HG02840 (cell line): ENCODE data around the gene SOS1.
A peak's percentile ranks its signal among the peaks of the same experiment; 100 is the strongest.
"Not testable (repeated sequence)": the region's sequence is repeated elsewhere in the genome, so short reads cannot be mapped to it uniquely, and the experiment has no call there.

Experiments used
- ATAC-seq: cut with Tn5 transposase; IDR thresholded peaks from one replicate; pipeline ENCODE4 v1.9.1; 2021; ENCODE audit warnings: mild to moderate bottlenecking, moderate library complexity, moderate number of reproducible peaks; ENCODE audit not compliant: unreplicated experiment, low FRiP score

The SOS1 gene

DNA sequence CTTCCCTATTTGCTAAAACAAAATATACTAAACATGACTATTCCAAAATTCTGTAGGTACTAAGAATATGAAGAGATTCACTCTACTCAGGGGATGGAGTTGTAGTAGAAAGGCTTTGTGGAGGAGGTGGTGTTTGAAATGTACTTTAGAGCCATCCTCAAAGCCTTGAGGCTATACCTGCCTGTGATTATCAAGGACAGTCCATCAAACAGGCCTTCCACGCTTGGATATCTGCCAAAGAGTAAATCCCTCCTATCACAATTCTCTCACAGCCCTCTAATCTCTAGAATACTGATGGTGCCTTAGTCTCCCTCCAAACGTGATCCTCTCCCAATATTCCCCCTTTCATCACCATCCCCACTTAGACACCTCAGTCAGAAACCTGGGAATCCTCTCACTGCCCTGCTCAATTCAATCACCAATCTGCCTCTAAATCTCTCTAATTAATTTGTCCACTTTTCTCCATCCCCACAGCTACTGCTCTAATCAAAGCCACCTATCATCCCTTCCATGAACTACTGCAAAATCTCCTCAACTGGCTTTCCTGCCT lies 13.1 kb downstream of the SOS1 start:
- ATAC-seq, result no peak

DNA sequence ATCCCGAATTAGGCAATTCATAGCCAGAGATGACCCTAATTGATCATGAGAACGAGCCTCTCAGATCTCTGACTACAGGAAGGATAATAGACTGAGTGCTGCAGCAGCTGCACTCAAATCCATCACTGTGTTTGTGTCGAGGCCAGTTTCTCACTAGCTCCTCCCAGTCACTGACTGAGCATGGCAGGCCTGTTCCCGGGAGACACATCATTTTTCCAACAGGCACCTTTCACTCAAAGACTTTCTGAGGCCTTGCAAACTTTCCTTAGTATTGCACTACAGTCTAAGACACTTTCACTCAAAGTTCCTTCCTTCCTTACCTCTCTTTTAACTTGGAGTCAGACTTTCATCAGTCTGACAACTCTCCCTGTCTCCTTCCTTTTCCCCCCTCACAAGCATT lies 13.7 kb downstream of the SOS1 start:
- no peak for ATAC-seq

DNA sequence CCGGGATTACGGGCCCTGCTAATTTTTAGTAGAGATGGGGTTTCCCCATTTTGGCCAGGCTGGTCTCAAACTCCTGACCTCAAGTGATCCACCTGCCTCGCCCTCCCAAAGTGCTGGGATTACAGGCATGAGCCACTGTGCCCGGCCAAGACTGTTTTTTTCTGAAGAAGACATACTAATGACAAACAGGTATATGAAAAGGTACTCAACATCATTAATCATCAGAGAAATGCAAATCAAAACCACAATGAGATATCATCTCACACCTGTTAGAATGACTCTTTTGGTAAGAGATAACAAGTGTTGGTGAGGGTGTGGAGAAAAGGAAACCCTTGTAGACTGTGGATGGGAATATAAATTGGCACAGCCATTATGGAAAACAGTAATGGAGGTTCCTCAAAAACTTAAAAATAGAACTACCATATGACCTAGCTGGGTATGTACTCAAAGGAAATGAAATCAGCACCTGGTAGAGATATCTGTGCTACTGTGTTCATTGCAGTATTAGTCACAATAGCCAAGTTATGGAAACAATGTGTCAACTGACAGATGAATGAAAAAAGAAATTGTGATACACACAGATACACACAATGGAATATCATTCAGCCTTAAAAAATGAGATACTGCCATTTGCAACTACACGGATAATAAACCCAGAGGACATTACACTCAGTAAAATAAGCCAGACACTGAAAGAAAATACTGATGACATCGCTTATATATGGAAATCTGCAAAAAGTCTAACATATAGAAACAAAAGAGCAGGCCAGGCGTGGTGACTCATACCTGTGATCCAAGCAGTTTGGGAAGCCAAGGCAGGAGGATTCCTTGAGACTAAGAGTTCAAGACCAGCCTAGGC lies 20.8 kb downstream of the SOS1 start:
- peak; percentile 66 for ATAC-seq

DNA sequence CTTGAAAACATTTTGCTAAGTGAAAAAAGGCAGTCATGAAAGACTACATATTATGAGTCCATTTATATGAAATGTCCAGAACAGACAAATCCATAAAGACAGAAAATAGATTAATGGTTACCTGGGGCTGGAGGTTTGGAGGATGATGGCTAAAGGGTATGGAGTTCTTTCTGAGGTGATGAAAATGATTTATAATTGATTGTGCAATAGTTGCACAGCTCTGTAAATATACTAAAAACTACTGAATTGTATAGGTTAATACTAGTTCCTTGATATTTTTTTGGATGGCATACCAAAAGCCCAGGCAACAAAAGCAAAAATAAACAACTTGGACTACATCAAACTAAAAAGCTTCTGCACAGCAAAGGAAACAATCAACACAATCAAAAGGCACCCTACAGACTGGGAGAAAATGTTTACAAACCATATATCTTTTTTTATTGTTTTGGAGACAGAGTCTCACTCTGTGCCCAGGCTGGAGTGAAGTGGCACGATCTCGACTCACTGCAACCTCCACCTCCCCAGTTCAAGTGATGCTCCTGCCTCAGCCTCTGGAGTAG lies 21.5 kb downstream of the SOS1 start:
- ATAC-seq, result no peak

DNA sequence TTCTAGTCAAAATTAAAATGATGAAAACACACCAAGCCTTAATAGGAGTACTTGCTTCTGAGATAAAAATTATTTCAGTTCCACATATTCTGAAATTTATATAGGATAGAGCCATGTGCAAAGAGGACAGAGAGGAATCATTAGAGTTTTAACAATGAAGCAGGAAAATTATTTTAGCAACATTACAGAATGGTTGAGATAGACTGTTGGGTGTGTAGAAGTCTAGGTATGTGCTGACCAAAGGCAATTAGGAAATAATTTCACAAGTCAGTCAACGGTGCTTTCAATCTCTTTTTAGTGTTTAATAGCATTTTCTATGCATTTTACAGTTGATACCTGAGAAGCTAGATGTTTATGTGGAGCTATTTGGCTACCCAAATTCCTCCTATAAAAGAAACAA lies 25.2 kb downstream of the SOS1 start:
- ATAC-seq, result no peak

DNA sequence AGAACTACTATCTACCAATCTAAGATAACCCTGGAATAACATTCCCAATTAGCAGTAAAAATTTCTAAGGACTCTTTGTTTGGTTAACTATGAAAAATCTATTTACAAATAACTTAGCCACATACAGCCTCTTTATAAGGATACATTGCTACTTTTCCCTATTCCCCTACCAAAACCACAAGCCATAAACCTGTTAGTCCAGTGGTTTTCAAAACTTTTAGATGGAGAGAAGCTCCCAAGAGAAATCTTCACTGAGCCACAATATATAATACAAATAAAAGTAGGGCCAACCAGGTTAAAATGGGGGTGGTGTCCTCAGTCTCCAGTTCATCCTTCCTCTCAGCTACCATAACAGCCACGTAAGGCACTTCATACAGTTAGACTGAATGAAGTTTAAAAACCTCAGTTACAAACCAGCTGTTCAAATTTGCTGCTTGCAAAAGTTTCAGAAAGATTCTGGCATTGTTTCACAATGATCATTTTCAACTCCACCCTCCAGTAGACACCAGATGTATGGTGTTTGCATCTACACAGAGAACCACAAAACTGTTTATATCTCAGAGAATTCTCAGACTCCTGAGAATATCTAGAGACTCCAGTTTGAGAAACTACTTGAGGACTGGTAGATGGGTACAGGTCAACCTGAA lies 26.0 kb downstream of the SOS1 start:
- peak; percentile 87 for ATAC-seq

DNA sequence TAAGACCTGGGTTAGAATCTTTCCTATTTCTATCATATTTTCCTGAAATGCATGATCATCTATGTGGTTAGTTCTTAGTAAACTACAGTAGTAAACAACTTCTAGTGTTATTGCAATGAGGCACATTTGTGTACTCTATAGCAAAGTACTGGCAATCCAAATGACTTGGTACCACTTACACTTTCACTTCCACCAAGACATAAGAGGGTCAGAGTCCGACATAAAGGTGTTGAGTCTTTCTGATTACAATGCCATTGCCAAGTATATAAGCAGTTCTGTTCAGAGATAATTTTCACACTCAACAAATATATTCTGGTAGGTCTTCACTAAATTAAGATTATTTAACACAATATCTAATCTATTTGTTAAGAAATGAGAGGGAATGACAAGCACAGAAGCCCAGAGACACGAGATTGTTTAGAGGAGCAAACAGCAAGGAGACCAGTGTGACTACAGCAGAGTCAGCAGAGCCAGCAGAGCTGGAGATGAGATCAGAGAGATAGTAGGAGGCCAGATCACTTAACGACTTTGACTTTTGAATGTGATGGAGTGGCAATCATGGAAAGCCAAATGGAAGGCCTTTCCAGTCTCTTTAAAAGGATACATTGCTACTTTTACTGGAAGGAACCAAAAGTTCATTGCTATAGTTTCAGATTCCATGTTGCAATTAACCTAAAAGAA lies 27.5 kb downstream of the SOS1 start:
- ATAC-seq, result no peak

DNA sequence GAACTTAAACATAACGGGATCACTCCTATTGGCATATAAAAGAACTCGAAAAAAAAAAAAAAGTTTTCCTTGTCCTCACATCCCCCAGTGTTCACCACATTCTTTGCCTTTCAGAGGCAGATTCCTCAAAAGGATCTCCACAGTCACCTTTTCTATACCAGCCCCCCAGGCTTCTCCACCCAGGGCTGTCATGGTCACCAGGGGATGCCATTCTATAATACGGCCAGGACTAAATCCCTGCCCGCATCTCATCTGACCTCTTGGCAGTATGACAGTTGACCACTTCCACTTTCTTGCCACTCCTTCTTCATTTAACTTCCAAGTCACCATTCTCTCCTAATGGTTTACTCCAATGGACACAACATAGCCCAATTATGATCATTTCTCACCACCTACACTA lies 29.3 kb downstream of the SOS1 start:
- no peak for ATAC-seq

DNA sequence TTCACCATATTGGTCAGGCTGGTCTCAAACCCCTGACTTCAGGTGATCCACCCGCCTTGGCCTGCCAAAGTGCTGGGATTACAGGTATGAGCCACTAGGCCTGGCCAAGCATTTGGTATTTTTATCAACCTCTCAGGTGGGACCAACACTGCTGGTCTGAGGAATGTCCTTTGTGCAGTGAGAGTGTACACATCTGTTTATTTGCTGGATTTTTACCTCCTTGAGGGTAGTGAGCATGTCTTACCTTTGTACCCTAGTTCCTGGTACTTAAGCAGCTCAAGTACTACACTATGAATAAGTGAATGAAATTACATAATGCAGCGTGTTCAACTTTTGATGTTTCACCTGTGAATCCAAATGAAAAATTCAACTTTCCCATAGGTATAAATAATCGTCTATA lies 29.8 kb downstream of the SOS1 start:
- no peak for ATAC-seq

DNA sequence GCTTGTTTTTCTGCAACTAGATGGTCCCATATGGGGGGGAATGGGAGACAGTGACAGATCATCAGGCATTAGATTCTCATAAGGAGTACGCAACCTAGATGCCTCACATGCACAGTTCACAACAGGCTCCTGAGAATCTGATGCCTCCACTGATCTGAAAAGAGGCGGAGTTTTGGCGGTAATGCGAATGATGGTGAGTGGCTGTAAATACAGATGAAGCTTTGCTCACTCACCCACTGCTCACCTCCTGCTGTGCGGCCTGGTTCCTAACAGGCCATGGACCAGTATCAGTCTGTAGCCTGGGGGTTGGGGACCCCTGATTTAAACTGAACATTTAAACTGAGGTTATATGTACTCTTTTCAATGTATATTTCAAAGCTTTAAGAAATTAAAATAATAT lies 40.7 kb downstream of the SOS1 start:
- ATAC-seq, result no peak

DNA sequence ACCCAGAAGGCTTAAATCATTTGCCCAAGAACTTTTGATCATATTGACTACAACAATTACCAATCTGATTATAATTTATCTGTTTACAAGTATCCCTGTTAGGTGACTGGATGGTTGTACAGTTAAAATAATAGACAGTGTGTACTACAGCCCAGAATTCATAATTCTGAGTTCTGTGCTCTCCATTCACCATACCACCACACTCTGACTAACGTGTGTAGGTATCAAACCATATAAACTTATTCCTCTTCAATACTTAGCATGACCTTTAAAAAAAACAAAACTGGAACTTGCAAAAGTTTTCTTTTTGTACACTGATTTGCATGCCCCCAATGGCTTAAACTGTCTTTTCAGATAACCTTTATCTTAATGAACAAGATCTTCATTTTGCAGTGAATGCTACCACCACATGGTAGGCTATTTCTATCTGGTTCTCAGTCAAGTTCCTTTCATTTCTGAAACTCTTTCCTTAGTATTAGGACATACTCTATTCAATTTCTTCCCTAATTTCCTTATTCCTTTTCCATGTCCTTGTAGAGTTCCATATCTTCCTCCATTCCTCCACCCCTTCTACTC lies 50.9 kb downstream of the SOS1 start:
- ATAC-seq, result no peak

DNA sequence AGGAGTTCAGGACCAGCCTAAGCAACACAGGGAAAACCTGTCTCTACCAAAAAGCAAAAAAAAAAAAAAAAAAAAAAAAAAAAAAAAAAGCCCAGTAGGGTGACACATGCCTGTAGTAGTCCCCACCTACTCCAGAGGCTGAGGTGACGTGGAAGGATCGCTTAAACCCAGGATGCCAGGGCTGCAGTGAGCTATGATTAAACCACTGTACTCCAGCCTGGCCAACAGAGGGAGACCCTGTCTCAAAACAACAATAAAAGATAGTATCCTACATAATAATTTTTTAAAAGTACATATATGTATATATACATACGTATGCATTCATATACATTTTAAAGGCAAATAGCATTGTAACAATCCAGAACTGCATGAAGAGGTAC lies 51.7 kb downstream of the SOS1 start:
- no peak for ATAC-seq

DNA sequence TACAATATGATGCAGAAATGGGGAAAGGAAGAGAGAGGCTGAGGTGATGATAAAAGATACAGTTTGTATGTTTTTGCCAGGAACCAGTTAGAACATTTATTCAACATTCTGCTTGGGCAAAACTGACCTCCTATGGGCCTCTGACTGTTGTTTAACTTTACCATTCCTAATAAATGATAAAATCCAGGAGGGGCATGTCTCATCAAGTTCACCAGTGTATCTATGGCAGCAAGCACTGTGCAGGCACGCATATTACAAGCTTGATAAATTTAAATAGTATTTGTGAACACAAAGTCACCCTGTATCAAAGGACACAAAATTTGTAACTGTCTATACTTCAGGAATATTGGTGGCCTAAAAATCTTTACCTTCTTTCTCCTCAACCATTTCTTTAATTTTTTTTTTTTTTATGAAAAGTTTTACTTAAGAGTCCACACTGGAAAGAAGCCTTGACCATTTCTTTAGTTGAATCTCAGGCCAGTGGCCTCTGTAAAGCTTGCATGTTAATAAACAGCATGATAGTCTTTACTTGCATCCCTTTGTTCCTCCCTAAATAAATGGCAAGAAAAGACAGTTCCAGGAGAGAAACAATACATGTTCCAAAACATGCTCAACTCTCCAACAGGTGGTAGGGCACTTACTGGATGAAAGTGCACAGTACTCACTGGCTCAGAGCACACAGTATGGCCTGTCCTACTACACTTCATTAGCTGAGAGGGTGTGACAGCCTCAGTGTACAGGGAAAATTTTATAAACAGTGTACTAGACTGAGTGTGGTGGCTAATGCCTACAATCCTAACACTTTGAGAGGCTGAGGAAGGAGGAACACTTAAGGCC lies 52.3 kb downstream of the SOS1 start:
- no peak for ATAC-seq

DNA sequence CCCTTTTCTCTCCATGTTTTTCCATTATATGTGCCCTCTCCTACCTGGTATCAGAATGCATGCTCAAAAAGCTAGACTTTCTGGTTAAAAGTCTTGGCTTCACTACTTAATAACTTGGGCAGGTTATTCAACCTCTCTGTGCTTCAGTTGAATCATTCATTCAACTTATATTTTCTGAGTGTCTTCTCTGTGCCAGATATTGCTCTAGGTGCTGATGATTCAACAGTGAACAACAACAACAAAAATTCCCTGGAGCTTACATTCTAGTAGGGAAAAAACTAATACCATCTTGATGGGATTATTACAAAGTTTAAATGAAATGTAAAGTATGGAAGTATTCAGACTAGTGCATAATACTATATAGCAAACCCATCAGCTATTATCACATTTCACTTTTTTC lies 55.2 kb downstream of the SOS1 start:
- ATAC-seq, result no peak

DNA sequence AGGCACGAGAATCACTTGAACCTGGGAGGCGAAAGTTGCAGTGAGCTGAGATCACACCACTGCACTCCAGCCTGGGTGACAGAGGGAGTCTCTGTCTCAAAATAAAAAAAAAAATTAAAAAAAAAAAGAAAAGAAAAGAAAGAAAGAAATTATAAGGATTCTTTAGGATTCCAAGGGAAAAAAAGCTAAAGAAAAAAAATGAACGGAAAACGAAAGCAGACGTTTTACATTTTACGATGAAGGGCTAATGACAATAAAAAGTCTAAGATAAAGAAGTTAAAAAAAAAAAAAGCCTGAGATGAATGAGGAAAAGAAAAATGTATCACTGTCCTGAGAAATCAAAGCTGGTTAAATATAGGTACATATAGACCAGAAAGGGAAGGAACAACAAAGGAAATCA lies 58.5 kb downstream of the SOS1 start:
- no peak for ATAC-seq

DNA sequence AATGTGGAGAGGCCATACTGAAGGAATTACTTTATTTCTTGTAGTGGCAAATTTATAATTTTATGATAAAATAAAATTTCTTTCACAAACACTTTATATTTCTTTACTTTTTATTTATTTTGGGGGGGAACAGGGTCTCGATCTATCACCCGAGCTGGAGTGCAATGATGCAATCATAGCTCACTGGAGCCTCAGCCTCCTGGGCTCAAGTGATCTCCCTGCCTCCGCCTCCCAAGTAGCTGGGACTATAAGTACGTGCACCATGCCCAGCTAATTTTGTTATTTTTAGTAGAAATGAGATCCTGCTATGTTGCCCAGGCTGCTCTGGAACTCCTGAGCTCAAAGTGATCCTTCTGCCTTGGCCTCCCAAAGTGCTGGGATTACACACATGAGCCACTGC lies 59.6 kb downstream of the SOS1 start:
- no peak for ATAC-seq

DNA sequence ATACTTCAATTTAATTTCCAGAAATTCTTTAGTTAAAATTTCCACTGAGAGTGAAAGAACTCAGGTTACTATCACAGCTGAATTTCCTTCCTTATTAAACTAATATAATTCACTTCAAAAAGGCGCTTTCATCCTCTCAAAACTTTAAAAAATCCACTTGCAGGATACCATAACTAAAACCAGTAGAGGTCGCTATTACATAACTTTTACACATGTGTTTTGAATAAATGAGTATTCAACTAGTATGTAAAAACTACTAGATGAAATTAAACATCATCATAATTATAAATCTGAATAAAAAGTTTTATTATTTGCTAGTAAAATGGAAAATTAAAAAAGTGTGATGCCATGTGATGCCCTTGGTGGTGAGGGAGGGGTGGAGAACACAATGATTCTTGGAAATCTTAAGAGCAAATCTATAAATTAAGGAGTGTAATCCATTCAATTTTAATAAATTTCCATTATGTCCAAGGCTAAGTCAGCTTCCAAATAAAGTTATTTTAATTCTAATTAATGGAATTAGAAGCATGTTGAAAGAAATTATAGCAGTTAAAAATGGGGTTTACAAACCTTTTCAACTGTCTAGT lies 61.4 kb downstream of the SOS1 start:
- no peak for ATAC-seq

DNA sequence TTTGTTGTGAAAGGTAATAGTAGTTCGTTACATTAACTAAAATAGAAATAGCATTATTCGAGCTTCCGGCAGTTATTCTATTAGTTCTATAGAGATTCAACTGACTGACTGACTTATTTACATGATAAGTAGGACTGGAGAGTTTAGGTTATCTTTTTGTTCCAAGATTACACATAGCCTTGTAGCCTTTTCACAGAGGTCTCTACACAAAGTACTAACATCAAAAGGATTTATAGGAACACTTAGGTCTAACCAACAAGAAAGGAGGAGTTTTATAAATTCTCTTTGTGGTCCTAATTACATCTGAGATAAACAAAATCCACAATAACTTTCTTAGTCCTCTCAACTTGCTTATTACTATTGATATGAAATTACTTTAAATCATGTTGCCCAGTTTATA lies 62.8 kb downstream of the SOS1 start:
- ATAC-seq, result no peak

DNA sequence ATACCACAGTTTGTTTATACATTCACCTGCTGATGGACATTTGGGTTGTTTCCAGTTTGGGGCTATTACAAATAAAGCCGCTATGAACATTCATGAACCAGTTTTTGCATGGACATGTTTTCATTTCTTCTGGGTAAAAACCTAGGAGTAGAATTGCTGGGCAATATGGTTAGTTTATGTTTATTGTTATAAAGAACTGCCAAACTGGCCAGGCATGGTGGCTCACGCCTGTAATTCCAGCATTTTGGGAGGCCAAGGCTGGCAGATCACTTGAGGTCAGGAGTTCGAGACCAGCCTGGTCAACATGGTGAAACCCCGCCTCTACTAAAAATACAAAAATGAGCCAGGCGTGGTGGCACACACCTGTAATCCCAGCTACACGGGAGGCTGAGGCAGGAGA lies 68.2 kb downstream of the SOS1 start:
- ATAC-seq, result not testable (repeated sequence)
